Left lung (tissue), 10 donors: ENCODE results near the gene SLC44A3. TPM values are rescaled to one million over a fixed set of nuclear protein-coding genes. Genes with fewer than 3 reads are reported as not detected.
"Not testable (repeated sequence)": the region's sequence is repeated elsewhere in the genome, so short reads cannot be mapped to it uniquely, and the experiment has no call there.

Source experiments
- ATAC-seq: fragments of 200-7000 bp; cut with Tn5 transposase; one replicate; pipeline ENCODE4 v1.9.1; 2020; ENCODE audit warnings: moderate library complexity
- DNase-seq, 4 donors: peaks; one replicate each; pipeline ENCODE4 v3.0.0-alpha.2; 2013 to 2020
- H3K27ac ChIP-seq, 2 donors: fragments of 200-600 bp; sonication (generic) in 1 of 2; one replicate each; pipeline versions ENCODE4 v1.5.0 to v1.8.0; 2020 to 2021
- H3K27me3 ChIP-seq, 2 donors: fragments of 200-600 bp; sonication (generic) in 1 of 2; one replicate each; pipeline versions ENCODE4 v1.5.0 to v1.8.0; 2020 to 2021
- H3K36me3 ChIP-seq, 2 donors: fragments of 200-600 bp; sonication (generic) in 1 of 2; one replicate each; pipeline versions ENCODE4 v1.5.0 to v1.8.0; 2020 to 2021
- H3K4me1 ChIP-seq, 2 donors: fragments of 200-600 bp; one replicate each; pipeline ENCODE4 v1.8.0; 2021
- H3K4me3 ChIP-seq, 2 donors: fragments of 200-600 bp; sonication (generic) in 1 of 2; one replicate each; pipeline versions ENCODE4 v1.5.0 to v1.8.0; 2020 to 2021; ENCODE audit warnings: mild to moderate bottlenecking in 1 of 2
- H3K9me3 ChIP-seq, 2 donors: fragments of 200-600 bp; sonication (generic) in 1 of 2; one replicate each; pipeline versions ENCODE4 v1.5.0 to v1.8.0; 2020 to 2021
- intact Hi-C, 2 donors: fragments of 100-400 bp; cut with DNase I; formaldehyde crosslinking; loops; one replicate each; pipeline versions ENCODE4 v1.11.2 to v1.14.2; 2022
- polyA plus RNA-seq, 6 donors: library from polyadenylated mRNA; unstranded; fragments of 120-200 nt; gene quantifications; one replicate each; pipeline ENCODE4 v1.2.1, GENCODE V29; 2013; ENCODE audit not compliant: insufficient read length in 6 of 6
- total RNA-seq, 2 donors: library from RNA; stranded (reverse); fragmentation: NEBNext Ultra II Directional; extraction: Animal tissue kit (Norgen Biotek cat#: 25700); gene quantifications; one replicate each; pipeline ENCODE4 v1.2.1, GENCODE V29; 2021
- TF ChIP-seq, protein P1 (sequence below), 2 donors: fragments of 200-600 bp; sonication (generic) in 1 of 2; IDR thresholded peaks; one replicate each; pipeline versions ENCODE4 v1.5.0 to v1.8.0; 2021; ENCODE audit warnings: antibody characterized with exemption in 2 of 2
- donor health status: DM: no; HTN: yes; CAD: no.
- donor health status: DM: no; HTN: no; CAD: no.

Gene SLC44A3
- total and polyA plus RNA-seq, 8 donors: 14.1 to 49.9 (median 37.6) TPM

DNA sequence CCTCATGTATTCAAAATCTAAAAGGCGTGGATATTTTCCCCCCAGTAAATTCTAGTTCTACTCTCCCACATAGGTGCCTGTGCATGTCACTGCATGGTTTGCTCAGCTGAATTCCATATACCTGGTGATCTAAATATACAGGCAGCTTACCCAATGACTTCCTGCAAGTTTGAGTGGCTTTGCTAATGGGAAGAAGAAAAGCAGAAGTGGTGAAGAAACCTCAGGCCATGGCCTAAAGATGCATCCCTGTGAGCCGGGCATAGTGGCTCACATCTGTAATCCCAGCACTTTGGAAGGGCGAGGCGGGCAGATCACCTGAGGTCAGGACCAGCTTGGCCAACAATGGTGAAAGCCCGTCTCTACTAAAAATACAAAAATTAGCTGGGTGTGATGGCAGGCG lies 11.5 kb downstream of the SLC44A3 start:
- no peak for ATAC-seq
- intact Hi-C loops: no loop called here

DNA sequence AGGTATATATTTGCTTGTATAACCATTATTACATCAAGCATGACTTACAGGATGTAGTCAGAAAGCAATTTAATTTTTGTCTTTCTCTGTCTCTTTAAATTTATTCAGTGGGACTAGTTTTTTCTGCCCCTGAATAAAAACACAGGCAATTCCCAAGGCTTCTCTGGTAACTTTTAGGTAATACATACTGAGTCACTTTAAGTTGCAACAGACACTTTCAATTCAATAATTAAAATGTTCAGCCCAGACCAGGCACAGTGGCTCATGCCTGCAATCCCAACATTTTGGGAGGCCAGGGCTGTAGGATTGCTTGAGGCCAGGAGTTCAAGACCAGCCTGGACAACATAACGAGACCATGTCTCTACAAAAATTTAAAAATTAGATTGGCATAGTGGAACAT lies 12.3 kb downstream of the SLC44A3 start:
- no peaks in the 10 kb centered on the region for H3K9me3 ChIP-seq
- no peaks in the 10 kb centered on the region for H3K36me3 ChIP-seq
- DNase-seq: no peak
- ATAC-seq: no peak
- TF ChIP-seq, protein P1, sequence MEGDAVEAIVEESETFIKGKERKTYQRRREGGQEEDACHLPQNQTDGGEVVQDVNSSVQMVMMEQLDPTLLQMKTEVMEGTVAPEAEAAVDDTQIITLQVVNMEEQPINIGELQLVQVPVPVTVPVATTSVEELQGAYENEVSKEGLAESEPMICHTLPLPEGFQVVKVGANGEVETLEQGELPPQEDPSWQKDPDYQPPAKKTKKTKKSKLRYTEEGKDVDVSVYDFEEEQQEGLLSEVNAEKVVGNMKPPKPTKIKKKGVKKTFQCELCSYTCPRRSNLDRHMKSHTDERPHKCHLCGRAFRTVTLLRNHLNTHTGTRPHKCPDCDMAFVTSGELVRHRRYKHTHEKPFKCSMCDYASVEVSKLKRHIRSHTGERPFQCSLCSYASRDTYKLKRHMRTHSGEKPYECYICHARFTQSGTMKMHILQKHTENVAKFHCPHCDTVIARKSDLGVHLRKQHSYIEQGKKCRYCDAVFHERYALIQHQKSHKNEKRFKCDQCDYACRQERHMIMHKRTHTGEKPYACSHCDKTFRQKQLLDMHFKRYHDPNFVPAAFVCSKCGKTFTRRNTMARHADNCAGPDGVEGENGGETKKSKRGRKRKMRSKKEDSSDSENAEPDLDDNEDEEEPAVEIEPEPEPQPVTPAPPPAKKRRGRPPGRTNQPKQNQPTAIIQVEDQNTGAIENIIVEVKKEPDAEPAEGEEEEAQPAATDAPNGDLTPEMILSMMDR (IDR thresholded peaks at IDR 0.05): no peak
- H3K27ac ChIP-seq: no peak overlapping the region
- no peak overlapping the region for H3K4me3 ChIP-seq
- H3K4me1 ChIP-seq: peaks cover 0 to 8% of the 10 kb centered on the region in 2 donors
- no peaks in the 10 kb centered on the region for H3K27me3 ChIP-seq
- intact Hi-C loops: no loop called here

More for the DNA sequence above, 11.5 kb downstream of the SLC44A3 start:
- Histone ChIP-seq H3K4me1 (peaks cover 0 to 8% of the 10 kb centered on the region in 2 donors), H3K27me3 (no peaks in the 10 kb centered on the region), H3K36me3 (no peaks in the 10 kb centered on the region), H3K9me3 (no peaks in the 10 kb centered on the region), H3K4me3 (no peak overlapping the region), H3K27ac (no peak overlapping the region)
- TF ChIP-seq, protein P1 (IDR thresholded peaks at IDR 0.05): no peak
- no peak for DNase-seq

DNA sequence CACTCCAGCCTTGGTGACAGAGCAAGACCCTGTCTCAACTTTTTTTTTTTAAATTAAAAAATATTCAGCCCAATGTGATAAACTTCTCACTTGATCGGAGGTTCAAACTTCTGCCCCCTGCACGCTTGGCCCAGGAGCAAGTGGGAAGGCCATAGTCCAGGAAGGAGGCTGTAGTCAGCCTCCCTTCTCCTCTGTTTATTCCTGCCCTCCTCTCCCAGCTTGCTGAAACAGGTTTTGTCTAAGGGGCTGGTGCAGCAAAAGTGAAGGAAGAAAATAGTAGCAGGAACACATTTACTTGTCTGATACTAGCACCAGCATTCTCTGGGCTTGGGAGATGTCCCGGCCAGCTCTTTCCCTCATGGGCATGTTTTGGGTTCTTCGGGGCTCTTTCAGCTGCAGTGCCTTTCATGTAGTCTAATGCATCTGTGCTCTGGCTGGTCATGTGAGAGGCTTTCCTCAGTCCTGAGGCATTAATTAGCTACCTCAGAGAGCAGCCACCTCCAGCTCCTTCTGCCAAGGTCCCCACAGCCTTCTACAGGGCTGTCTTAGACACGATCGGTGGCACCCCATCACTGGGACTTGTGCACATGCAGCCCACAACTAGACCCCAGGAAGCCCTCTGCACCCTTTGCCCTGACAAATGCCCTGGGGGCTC lies 12.9 kb downstream of the SLC44A3 start:
- TF ChIP-seq, protein P1 (IDR thresholded peaks at IDR 0.05): no peak
- Histone ChIP-seq H3K27me3 (no peaks in the 10 kb centered on the region), H3K9me3 (no peaks in the 10 kb centered on the region), H3K4me1 (peaks cover 0 to 8% of the 10 kb centered on the region in 2 donors), H3K36me3 (no peaks in the 10 kb centered on the region), H3K4me3 (no peak overlapping the region), H3K27ac (no peak overlapping the region)
- ATAC-seq: no peak
- intact Hi-C loops: no loop called here
- no peak for DNase-seq

DNA sequence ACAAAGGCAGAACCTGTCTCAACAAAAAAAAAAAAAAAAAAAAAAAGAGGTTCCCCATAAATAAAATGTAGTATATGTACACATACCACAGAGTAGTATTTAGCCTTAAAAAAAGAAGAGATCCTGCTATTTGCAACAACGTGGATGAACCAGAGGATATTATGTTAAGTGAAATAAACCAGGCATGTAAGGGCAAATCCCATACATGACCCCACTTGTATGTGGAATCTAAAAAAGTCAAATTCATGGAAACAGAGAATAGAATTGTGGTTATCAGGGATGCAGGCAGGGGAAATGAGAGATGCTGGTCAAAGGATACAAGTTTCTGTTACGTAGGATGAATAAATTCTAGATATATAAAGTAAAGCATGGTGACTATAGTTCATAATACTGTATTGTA lies 16.7 kb downstream of the SLC44A3 start:
- ATAC-seq (no peak), DNase-seq (no peak)
- Histone ChIP-seq H3K27ac (no peak overlapping the region), H3K4me3 (no peak overlapping the region), H3K27me3 (no peaks in the 10 kb centered on the region), H3K36me3 (no peaks in the 10 kb centered on the region), H3K9me3 (no peaks in the 10 kb centered on the region), H3K4me1 (no peaks in the 10 kb centered on the region)
- intact Hi-C loops: no loop called here
- TF ChIP-seq, protein P1 (IDR thresholded peaks at IDR 0.05): no peak

DNA sequence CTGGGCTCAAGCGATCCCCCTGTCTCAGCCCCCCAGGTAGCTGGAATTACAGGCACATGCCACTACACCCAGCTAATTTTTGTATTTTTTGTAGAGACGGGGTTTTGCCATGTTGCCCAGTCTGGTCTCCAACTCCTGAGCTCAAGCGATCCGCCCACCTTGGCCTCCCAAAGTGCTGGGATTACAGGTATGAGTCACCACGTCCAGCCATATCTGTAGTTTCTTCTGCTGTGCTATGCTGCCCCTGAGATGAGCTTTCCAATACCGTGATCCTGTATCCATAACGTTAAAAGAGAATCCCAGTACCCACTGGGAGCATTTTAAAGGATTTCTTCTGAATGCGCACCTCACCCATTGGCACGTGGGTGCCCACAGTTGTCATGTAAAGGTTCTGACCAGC lies 20.2 kb downstream of the SLC44A3 start:
- H3K9me3 ChIP-seq, H3K36me3 ChIP-seq, H3K4me3 ChIP-seq, H3K4me1 ChIP-seq, ATAC-seq, DNase-seq, intact Hi-C loops, H3K27me3 ChIP-seq, H3K27ac ChIP-seq: not testable (repeated sequence)

DNA sequence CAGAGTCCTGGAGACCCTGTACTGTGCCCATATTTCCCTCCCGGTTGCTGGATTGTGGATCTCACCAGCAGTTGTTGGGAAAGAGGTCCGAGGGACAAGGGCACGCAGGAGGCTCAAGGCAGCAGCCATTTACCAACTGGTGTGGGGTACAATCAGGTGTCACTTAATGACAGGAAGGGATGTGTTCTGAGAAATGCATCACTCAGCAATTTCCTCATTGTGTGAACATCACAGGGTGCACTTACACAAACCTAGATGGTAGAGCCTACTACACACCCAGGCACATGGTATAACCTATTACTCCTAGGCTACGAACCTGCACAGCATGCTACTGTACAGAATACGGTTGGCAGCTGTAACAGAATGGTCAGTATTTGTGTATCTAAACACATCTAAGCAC lies 20.7 kb downstream of the SLC44A3 start:
- Histone ChIP-seq H3K36me3 (no peaks in the 10 kb centered on the region), H3K27ac (no peak overlapping the region), H3K4me1 (no peaks in the 10 kb centered on the region), H3K4me3 (no peak overlapping the region), H3K9me3 (no peaks in the 10 kb centered on the region), H3K27me3 (no peaks in the 10 kb centered on the region)
- ATAC-seq (no peak), DNase-seq (no peak)
- TF ChIP-seq, protein P1 (IDR thresholded peaks at IDR 0.05): no peak
- intact Hi-C loops: no loop called here
